MCF 10A (cell line): ENCODE results near the gene TUT4. TPM values are rescaled to one million over a fixed set of nuclear protein-coding genes. Genes with fewer than 3 reads are reported as not detected.

Experiments
- BruUV-seq: library from RNA; stranded (reverse); fragments of 400-500 nt; replicated peaks from 2 replicates; lab custom pipeline; 2021; lab: Mats Ljungman, UMichigan
- CTCF ChIA-PET: fragments of 300-600 bp; sonication (Branson Sonifier 250); formaldehyde crosslinking; extraction: SDS; loops from one replicate; lab custom pipeline; 2021; ENCODE audit warnings: antibody characterized with exemption, inconsistent platforms; lab: Yijun Ruan, JAX
- POLR2A ChIA-PET: fragments of 300-600, 350-650 bp; sonication (Branson Sonifier 250); formaldehyde crosslinking; extraction: SDS; loops from one replicate; lab custom pipeline; 2020; ENCODE audit warnings: antibody characterized with exemption, inconsistent platforms; lab: Yijun Ruan, JAX
- DNase-seq: peaks from one replicate; pipeline ENCODE4 v3.0.0-alpha.2; 2018; ENCODE audit not compliant: unreplicated experiment
- H3K27ac Mint-ChIP-seq: one replicate; pipeline ENCODE4 v1.8.0; 2022; ENCODE audit warnings: mild to moderate bottlenecking, low read depth, mixed read lengths; ENCODE audit not compliant: unreplicated experiment
- H3K27me3 Mint-ChIP-seq: one replicate; pipeline ENCODE4 v1.8.0; 2022; ENCODE audit warnings: mixed read lengths; ENCODE audit not compliant: insufficient read depth, unreplicated experiment
- H3K36me3 Mint-ChIP-seq: one replicate; pipeline ENCODE4 v1.8.0; 2022; ENCODE audit warnings: mild to moderate bottlenecking, moderate library complexity, mixed read lengths; ENCODE audit not compliant: insufficient read depth, unreplicated experiment
- H3K4me1 Mint-ChIP-seq: one replicate; pipeline ENCODE4 v1.8.0; 2022; ENCODE audit warnings: mixed read lengths; ENCODE audit not compliant: insufficient read depth, unreplicated experiment
- H3K4me3 Mint-ChIP-seq: one replicate; pipeline ENCODE4 v1.8.0; 2022; ENCODE audit warnings: mild to moderate bottlenecking, moderate library complexity, mixed read lengths; ENCODE audit not compliant: unreplicated experiment
- H3K9me3 Mint-ChIP-seq: one replicate; pipeline ENCODE4 v1.8.0; 2022; ENCODE audit warnings: mixed read lengths; ENCODE audit not compliant: unreplicated experiment
- CTCF ChIP-seq: fragments of 200-600 bp; IDR thresholded peaks from one replicate; pipeline ENCODE4 v1.8.0; 2022; ENCODE audit warnings: antibody characterized with exemption, mild to moderate bottlenecking; ENCODE audit not compliant: unreplicated experiment
- intact Hi-C: fragments of 100-400 bp; cut with micrococcal nuclease; formaldehyde crosslinking; loops from 2 replicates; pipeline ENCODE4 v1.14.1; 2022
- total RNA-seq: library from RNA; stranded (reverse); gene quantifications from 2 replicates; pipeline ENCODE4 v1.2.3, GENCODE V29; 2022

TUT4 gene
- total RNA-seq, 1 experiment from 2014 or later: 90.7 TPM

- TF ChIP-seq CTCF: no peak
- H3K36me3 Mint-ChIP-seq: peaks cover 86% of the 10 kb centered on the region
- intact Hi-C loops: no loop called here
- ChIA-PET POLR2A (interaction anchor here (0.5 to 0.6 kb wide), 2 partner anchors 30 to 267 kb away, joined by 3 read pairs; no protein-coding TSS in a partner anchor), CTCF (no interaction called here)
- H3K4me3 Mint-ChIP-seq: no peak overlapping the region
- H3K9me3 Mint-ChIP-seq: no peaks in the 10 kb centered on the region
- no peak overlapping the region for H3K27ac Mint-ChIP-seq
- H3K27me3 Mint-ChIP-seq: no peaks in the 10 kb centered on the region
- DNase-seq: no peak
- no peaks in the 10 kb centered on the region for H3K4me1 Mint-ChIP-seq
- BruUV-seq: no TSS peak
Observed at GRCh38 chr1:52420713-52421112, 132.2 kb downstream of the TUT4 start.

- DNase-seq: no peak
- Mint-ChIP-seq H3K4me3 (no peak overlapping the region), H3K9me3 (no peaks in the 10 kb centered on the region), H3K27ac (no peak overlapping the region), H3K36me3 (peaks cover 91% of the 10 kb centered on the region), H3K27me3 (no peaks in the 10 kb centered on the region), H3K4me1 (no peaks in the 10 kb centered on the region)
- ChIA-PET POLR2A (interaction anchor here (0.6 to 5.1 kb wide), 3 partner anchors 10 to 1317 kb away, joined by 3 to 29 read pairs (median 5); partner anchors contain the start of genes ORC1 and PRPF38A), CTCF (interaction anchor here (0.5 to 1.3 kb wide), 2 partner anchors 112 to 250 kb away, joined by 4 to 8 read pairs; no protein-coding TSS in a partner anchor)
- BruUV-seq: no TSS peak
- TF ChIP-seq CTCF: no peak
- intact Hi-C loops: no loop called here
Observed at GRCh38 chr1:52416811-52417210, 136.1 kb downstream of the TUT4 start.

- ChIA-PET CTCF (no interaction called here), POLR2A (interaction anchor here (1.1 to 5.1 kb wide), 2 partner anchors 11 to 12 kb away, joined by 3 to 29 read pairs; partner anchors contain the start of genes ORC1 and PRPF38A)
- Mint-ChIP-seq H3K4me1 (no peaks in the 10 kb centered on the region), H3K36me3 (peaks cover 96% of the 10 kb centered on the region), H3K9me3 (no peaks in the 10 kb centered on the region), H3K27ac (no peak overlapping the region), H3K4me3 (no peak overlapping the region), H3K27me3 (no peaks in the 10 kb centered on the region)
- DNase-seq: no peak
- BruUV-seq: no TSS peak
- intact Hi-C loops: no loop called here
- TF ChIP-seq CTCF: no peak
Observed at GRCh38 chr1:52414942-52415341, 137.9 kb downstream of the TUT4 start.

GRCh38 chr1:52413410-52413989 lies 139.4 kb downstream of the TUT4 start:
- DNase-seq: no peak
- no TSS peak for BruUV-seq

More at GRCh38 chr1:52413410-52413989, 139.4 kb downstream of the TUT4 start:
- no peaks in the 10 kb centered on the region for H3K9me3 Mint-ChIP-seq
- intact Hi-C loops: no loop called here
- TF ChIP-seq CTCF: no peak
- H3K27ac Mint-ChIP-seq: no peak overlapping the region
- no peaks in the 10 kb centered on the region for H3K4me1 Mint-ChIP-seq
- POLR2A ChIA-PET: interaction anchor here (0.7 to 5.1 kb wide), 4 partner anchors 9 to 360 kb away, joined by 3 to 29 read pairs (median 3); partner anchors contain the start of genes ORC1 and PRPF38A
- peaks cover 93% of the 10 kb centered on the region for H3K36me3 Mint-ChIP-seq
- H3K4me3 Mint-ChIP-seq: no peak overlapping the region
- CTCF ChIA-PET: interaction anchor here (1.3 kb wide), 1 partner anchor 8 kb away, joined by 4 read pairs; no protein-coding TSS in a partner anchor
- no peaks in the 10 kb centered on the region for H3K27me3 Mint-ChIP-seq
